GM15510 (cell line): ENCODE measurements around the gene NELFCD.

Source experiments
- POLR2A ChIP-seq: IDR thresholded peaks from 3 replicates; pipeline ENCODE4 v1.6.1; 2011; ENCODE audit warnings: borderline replicate concordance; ENCODE audit not compliant: insufficient read length; ENCODE audit errors: extremely low read depth

The NELFCD gene

DNA sequence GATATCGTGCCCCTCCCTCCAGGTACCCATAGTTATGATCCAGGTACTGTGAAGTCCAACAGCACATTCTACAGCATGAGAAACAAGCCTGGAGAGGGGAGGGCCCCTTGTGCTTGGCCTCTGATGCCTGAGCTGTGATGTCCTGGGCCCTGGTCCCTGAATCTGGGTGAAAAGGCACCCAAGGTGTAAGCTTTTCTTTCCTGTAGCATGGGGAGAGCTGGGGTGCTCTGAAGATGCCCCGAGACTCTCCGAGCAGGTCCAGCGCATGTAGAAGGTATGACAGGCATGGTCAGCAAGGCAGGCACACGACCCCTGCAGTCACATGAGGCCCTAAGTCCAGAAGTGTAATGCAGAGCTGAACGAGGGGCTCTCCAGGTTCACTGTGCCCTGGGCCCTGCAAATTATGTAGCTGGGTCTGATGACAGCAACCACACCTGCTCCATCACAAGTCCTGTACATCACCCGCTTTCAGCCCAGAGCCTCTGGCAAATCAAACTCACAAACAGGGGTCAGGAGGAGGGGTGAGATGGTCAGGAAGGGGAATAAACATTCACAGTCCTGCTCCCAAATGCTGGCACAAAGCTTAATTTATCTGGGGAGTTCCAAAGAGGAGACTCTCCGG lies 27.8 kb downstream of the NELFCD start:
- no peak for TF ChIP-seq POLR2A

DNA sequence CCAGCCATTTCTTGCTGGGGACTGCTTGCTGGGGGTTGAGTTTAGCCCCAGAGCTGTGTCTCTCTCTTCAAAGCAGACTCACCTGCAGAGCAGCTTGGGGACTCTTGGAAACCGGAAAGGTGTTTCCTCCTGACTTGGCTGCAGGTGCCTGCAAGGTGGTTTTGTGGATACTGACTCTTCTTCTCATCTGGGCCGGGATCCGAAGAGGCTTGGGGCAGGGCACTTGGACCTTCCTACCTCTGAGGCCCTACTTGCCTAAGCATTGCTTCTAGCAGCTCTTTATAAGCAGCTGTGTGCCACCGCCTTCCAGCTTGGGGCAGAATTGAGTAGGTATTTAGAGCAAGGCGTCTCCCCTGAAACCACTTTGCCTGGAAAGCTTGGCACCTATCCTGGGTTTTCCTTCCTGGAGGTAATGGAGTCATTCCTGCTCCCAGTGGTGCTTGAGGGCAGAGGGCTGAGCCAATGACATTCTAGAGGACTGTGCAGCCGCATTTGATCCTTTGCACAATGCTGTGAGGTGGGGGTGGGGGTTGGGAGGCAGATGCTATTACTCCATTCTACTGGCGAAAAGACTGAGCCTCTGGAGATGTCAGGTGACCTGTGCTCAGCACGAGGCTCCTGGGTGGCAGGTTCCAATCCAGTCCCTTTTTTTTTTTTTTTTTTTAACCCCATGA lies 29.4 kb downstream of the NELFCD start:
- no peak for TF ChIP-seq POLR2A

DNA sequence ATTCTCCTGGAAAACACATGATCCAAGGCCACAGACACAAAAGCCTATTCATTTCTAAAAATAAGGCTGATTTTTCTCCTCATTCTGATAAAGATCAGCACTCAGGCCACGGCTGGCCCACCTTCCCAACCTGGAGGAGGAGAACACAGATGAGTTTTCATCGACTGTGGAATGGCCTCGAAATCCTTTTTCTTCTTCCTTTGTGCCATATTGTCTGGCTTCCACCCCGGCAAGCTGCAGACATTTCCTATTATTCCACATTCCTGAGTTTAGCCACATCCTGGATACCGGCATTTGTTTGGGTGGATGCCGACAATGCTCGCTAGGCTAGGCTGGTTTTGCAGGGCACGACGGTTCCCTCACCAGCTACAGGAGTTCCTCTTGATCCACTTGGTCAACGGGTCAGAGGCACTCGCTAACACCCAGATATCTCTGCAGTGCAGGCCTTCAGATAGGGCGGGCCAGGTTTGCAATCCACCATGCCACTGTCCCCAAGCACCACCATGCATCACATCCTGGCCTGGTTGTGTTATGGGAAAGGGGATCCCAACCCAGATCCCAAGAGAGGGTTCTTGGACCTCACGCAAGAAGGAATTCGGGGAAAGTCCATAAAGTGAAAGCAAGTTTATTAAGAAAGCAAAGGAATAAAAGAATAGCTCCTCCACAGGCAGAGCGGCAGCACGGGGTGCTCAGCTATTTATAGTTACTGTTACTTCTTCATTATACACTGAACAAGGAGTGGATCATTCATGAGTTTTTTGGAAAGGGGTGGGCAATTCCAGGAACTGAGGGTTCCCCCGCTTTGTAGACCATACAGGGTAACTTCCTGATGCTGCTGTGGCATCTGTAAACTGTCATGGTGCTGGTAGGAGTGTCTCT lies 30.2 kb downstream of the NELFCD start:
- no peak for TF ChIP-seq POLR2A

DNA sequence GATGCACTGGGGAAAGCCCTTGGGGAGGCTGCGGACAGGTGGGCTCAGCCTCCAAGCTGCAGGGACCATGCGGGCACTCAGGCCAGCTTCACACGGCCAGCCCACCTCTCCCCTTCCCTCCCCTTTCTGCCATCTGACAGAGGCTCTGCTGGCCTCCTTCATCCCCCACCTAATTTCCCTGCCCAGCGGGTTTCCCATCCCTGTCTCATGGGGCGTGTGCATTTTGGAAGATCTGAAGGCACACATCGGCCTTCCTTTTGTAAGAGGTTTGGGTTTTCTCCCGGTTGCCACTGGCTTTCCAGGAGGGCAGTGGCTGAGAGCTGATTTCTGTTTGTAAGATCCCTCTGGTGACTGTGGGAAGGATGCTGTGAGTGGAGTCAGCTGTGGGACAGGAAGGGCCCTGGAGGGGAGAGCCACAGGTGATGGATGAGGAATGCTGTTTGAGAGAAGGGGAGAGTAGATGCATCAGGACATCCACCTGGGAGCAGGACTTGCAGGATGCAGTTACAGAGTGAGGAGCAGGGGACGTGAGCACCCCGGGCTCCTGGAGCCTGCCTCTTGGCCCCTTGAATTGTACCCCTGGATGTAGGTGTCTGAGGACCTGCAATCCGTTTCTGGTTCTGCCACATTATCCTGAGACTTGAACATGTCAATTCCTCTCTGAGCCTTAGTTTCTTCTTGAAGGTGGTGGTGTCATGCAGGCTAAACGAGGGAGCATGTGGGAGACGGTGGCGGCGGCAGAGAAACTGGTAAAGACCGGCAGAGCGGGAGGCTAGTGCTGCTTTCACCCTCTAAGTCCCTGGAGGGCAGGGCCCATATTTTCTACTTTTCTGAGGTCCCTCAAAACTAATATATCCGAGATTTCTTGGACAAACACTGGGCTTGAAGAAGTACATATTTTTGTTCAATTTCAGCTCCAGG lies 32.2 kb downstream of the NELFCD start:
- TF ChIP-seq POLR2A: no peak

DNA sequence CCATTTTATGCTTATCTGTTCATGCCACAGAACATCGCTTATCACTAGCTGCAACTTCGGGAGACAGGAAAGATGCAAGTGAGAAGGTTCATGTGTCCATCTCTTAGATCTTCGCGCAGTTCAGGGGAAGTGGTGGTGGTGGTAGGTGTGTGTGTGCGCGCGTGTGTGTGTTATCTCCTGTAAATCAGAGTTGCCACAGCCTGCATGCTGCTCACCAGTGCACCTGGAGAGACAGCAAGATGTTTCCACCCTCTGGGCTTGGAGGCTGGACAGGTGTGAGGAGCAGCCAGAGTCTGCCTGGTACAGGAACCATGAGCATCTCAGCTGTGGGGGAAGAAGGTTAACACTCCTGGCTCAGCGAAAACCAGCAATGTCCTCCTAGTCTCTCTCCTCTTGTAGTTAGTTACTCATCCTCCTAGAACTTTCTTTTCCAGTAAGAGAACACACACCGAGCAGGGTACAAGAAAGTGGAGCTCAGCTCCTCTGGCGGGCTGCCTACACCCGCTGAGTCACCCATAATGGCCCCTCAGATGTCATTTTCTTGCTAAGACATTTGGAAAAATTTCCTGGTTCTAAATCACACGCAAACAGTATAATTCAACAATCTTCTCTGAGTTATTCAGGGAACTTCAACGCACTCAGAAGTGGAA lies 33.0 kb downstream of the NELFCD start:
- no peak for TF ChIP-seq POLR2A

DNA sequence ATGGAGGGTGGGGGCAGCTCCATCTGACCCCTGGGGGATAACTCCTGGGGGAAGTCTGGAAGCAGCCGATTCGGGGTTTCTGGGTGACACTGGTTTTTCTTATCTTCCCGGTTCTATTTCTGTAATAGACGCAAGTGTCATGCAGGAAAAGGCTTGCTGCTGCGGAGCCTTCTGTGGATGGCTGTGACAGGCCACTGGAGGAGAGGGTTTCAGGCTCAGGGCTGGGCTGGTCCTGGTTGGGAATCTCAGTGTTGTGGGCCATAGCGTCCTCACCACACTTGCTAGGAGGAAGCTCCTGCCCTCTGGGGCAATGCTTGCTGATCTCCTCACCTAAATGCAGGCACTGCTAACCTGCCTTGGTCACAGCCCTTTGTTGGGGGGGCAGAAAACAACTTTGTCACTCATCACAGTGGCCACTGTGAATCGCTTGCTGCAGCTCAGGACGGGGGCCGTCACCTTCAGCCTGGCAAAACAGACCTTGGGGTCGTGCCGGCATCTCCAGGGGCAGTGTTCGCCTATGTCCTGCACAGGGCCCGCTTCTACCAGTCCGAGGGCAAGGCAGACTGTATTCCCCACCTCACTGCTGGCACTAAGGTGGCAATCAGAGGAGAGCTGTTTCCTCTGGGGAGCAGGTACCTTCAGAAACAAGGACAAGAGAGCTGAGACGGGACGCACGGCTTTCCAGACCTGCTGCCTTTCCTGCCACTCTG lies 33.8 kb downstream of the NELFCD start:
- TF ChIP-seq POLR2A: no peak

DNA sequence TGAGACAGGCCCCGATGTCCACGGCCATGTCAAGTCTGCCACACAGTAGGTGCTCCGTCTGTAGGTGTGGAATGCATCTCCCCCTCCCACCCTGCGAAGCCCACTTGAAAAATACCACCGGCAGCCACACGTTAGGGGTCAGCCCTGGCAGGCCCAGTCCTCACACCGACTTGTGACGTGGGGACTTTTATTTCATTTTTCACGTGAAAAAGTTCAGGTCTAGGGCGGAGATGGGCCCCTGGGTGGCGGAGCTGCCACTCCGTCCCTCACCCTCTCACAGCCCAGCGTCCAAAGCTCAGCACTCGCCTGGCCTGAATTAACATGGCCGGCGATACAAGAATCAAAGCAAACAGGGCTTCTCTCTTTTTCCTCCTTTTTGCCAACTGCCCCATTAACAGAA lies 34.4 kb downstream of the NELFCD start:
- no peak for TF ChIP-seq POLR2A

DNA sequence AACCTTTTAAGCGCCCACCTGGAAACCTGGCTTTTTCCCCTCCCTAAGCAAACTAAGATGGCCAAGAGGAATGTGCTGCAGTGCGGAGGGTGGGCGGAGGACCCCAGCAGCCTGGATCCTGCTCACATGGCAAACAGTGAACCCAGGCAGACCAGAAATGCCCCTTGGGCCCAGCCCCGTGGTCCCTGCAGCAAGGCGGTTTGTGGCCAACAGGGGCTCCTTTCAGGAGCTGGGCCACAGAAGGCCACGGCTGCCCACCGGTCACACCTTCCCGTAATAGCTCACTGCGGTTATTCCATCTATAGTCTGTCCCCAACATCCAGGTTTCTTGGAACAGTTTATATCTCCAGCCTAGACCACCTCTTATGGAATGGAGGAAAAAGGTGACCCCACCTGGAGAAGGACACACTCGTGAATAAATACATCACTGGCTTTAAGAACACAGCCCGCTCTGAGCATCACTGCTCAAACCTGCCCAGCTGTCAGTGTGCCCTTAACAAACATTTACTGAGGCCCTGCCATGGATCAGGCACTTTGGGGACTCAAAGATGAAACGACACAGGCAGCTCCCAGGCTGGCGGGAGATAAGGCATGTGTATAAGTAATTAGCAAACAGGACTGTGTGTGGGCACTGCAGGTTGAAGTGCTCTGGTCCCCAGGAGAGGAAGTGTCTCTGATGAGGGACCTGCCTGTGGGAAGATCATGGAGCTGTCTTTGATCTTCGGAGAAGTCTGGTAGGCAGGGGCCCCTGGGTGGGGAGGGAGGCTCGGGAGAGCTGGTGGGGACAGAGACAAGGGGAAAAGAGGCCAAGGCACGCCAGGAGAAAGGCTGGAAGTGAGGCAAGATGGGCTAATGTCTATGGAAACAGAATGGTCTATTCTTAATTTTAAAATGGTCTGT lies 35.0 kb downstream of the NELFCD start:
- TF ChIP-seq POLR2A: no peak

DNA sequence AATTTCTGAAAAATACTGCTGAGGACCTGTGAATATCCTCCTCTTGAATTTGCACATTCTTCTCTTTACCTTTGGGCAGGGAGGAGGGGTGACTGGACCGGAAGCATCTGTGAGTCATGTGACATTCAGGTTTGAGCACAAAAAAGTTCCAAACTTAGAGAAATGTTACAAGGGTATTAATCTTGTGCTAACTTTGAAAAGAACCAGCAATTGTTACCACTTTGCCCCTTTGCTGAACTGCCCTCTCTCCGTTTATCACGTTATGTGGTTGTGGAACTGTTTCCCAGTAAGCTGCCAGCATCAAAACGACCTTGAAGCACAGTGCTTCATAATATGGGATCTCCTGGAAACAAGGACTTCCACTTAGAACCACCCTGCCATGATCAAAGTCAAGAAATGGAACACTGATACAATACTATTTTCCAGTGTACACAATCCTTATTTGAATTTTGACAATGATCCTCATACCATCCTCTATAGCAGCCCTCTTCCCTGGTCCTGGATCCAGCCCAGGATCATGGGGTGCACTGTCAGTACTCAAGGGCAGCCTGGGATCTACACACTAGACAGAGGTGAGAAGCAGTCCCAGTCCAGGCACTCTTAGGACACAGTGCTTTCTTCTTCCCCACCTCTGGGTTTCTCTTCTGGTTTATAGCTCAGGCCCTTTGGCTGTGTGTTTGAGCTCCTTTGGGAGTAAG lies 35.9 kb downstream of the NELFCD start:
- no peak for TF ChIP-seq POLR2A

DNA sequence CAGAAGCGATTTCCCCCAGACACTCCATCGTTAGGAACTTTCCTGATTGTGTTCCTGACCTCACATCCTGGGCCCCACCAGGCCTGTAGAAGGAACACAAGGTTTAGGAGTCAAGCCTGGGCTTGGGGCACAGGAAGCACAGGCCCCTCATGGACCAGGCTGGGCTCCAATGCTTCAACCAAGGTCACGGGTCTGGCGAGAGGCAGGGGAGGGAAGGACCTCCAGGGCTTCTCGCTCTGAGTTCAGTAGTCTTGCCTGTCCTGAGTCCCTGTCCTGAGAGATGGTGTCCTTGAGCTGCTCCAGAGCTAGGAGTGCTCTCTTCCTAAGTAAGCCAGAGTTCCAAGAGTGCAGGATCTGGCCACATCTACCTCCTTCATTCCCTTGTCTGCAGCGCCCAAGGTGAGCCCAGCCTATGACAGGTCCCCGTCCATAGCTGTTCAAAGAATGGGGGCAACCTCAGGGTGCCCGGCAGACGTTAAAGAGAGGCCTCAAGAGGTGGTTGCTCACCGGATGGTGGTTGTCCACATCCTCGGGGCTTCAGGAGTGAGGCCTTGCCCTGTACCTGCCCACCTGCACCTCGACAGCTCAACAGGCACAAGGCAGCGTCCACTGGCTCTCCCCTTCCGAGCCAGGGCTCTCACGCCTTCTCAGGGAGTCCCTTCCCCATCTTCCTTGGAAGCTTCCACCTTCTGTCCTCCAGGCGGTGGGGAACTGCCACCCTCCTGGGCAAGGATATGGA lies 36.6 kb downstream of the NELFCD start:
- no peak for TF ChIP-seq POLR2A

DNA sequence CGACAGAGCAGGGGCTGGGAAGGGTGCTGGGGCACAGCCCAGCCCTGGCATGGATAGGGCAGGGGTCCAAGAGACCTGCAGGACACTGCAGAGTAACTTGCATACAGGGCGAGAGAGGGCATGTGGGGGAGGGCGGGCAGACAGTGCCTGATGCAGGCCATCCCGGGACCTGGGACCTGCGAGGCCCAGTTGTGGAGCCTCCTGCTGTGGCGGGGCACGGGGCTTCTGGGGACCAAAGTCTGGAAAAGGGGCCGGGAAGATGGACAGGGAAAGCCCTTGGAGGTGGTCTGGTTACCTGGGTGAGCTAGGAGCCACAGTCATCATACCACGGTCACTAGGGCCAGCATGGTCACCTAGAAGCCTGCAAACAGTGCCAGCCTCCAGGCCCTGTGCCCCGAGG lies 37.8 kb downstream of the NELFCD start:
- TF ChIP-seq POLR2A: no peak
